CD8-positive, alpha-beta memory T cell (primary cell): ENCODE measurements around the gene NOTUM. TPM values are rescaled to one million over a fixed set of nuclear protein-coding genes. Genes with fewer than 3 reads are reported as not detected.

Source experiments
- CTCF ChIA-PET: fragments of 350-600 bp; sonication (Branson Sonifier 250); formaldehyde crosslinking; loops from one replicate; lab custom pipeline; 2021; ENCODE audit warnings: antibody characterized with exemption; lab: Charles Lee
- POLR2A ChIA-PET: fragments of 350-600 bp; sonication (Branson Sonifier 250); formaldehyde crosslinking; loops from one replicate; lab custom pipeline; 2021; ENCODE audit warnings: antibody characterized with exemption; lab: Charles Lee
- DNase-seq, 5 donors: peaks; one replicate each; pipeline versions ENCODE4 v3.0.0 to v3.0.0-alpha.2; 2020 to 2022; ENCODE audit warnings: mixed read lengths in 1 of 5
- H3K27ac ChIP-seq: one replicate; pipeline ENCODE4 v1.7.0; 2013; ENCODE audit warnings: low read depth, mild to moderate bottlenecking, low read length, moderate library complexity
- H3K27me3 ChIP-seq: 2 replicates; pipeline ENCODE4 v1.7.0; 2013; ENCODE audit warnings: low read length, mild to moderate bottlenecking; ENCODE audit not compliant: insufficient read depth, poor library complexity, severe bottlenecking
- H3K36me3 ChIP-seq: 2 replicates; pipeline ENCODE4 v1.7.0; 2013; ENCODE audit warnings: mild to moderate bottlenecking, low read length, moderate library complexity; ENCODE audit not compliant: insufficient read depth
- H3K4me1 ChIP-seq: 2 replicates; pipeline ENCODE4 v1.7.0; 2013; ENCODE audit warnings: mild to moderate bottlenecking, low read length, moderate library complexity; ENCODE audit not compliant: insufficient read depth
- H3K4me3 ChIP-seq: 2 replicates; pipeline ENCODE4 v1.7.0; 2013; ENCODE audit warnings: mild to moderate bottlenecking, low read length
- H3K9me3 ChIP-seq: 2 replicates; pipeline ENCODE4 v1.7.0; 2013; ENCODE audit warnings: mild to moderate bottlenecking, low read length
- H3K27ac Mint-ChIP-seq, 8 donors: one replicate each; pipeline ENCODE4 v1.8.0; 2020 to 2021; ENCODE audit warnings: mixed read lengths in 8 of 8, mild to moderate bottlenecking in 6 of 8, inconsistent platforms in 3 of 8, moderate library complexity in 3 of 8
- H3K27me3 Mint-ChIP-seq, 2 donors: one replicate each; pipeline ENCODE4 v1.8.0; 2020 to 2021; ENCODE audit warnings: mixed read lengths in 2 of 2, mild to moderate bottlenecking in 1 of 2, moderate library complexity in 1 of 2
- H3K36me3 Mint-ChIP-seq, 3 donors: one replicate each; pipeline ENCODE4 v1.8.0; 2020 to 2021; ENCODE audit warnings: mixed read lengths in 3 of 3, inconsistent platforms in 1 of 3, mild to moderate bottlenecking in 1 of 3
- H3K4me1 Mint-ChIP-seq, 3 donors: one replicate each; pipeline ENCODE4 v1.8.0; 2020 to 2021; ENCODE audit warnings: mixed read lengths in 3 of 3, inconsistent platforms in 1 of 3, mild to moderate bottlenecking in 1 of 3
- H3K4me3 Mint-ChIP-seq, 7 donors: one replicate each; pipeline ENCODE4 v1.8.0; 2020 to 2021; ENCODE audit warnings: mixed read lengths in 7 of 7, mild to moderate bottlenecking in 6 of 7, moderate library complexity in 4 of 7, inconsistent platforms in 2 of 7
- H3K9me3 Mint-ChIP-seq, 5 donors: one replicate each; pipeline ENCODE4 v1.8.0; 2020 to 2022; ENCODE audit warnings: mixed read lengths in 5 of 5, mild to moderate bottlenecking in 3 of 5, moderate library complexity in 2 of 5, inconsistent platforms in 1 of 5
- polyA plus RNA-seq: library from polyadenylated mRNA; unstranded; fragments of 300-500 nt; fragmentation: Illumina TruSeq; gene quantifications from one replicate; pipeline ENCODE4 v1.2.3, GENCODE V29; 2021
- total RNA-seq, 2 experiments: library from RNA; stranded (reverse); gene quantifications; one replicate each; pipeline ENCODE4 v1.2.3, GENCODE V29; 2021

The NOTUM gene
- total and polyA plus RNA-seq, 3 experiments from 2014 or later: 0.33 to 0.35 TPM; not detected in 1

- no peak overlapping the region for H3K4me3 Mint-ChIP-seq
- Histone ChIP-seq H3K4me3 (no peak overlapping the region), H3K27ac (no peak overlapping the region), H3K36me3 (no peaks in the 10 kb centered on the region), H3K4me1 (no peaks in the 10 kb centered on the region), H3K27me3 (no peaks in the 10 kb centered on the region), H3K9me3 (no peaks in the 10 kb centered on the region)
- H3K27ac Mint-ChIP-seq: peak overlapping the region in 2 of 8 donors; percentile 42 to 84
- ChIA-PET POLR2A (no interaction called here), CTCF (no interaction called here)
- H3K4me1 Mint-ChIP-seq: no peaks in the 10 kb centered on the region
- H3K9me3 Mint-ChIP-seq: no peaks in the 10 kb centered on the region
- H3K27me3 Mint-ChIP-seq: no peaks in the 10 kb centered on the region
- DNase-seq: no peak
- no peaks in the 10 kb centered on the region for H3K36me3 Mint-ChIP-seq
Measured at GRCh38 chr17:82005701-82006348, 44.8 kb upstream of the NOTUM start.

- Mint-ChIP-seq H3K36me3 (no peaks in the 10 kb centered on the region), H3K4me3 (no peak overlapping the region), H3K9me3 (no peaks in the 10 kb centered on the region), H3K27ac (no peak overlapping the region), H3K4me1 (no peaks in the 10 kb centered on the region), H3K27me3 (no peaks in the 10 kb centered on the region)
- H3K27ac ChIP-seq: no peak overlapping the region
- no peaks in the 10 kb centered on the region for H3K9me3 ChIP-seq
- CTCF ChIA-PET: interaction anchor here (1.5 kb wide), 1 partner anchor 45 kb away, joined by 5 read pairs; no protein-coding TSS in a partner anchor
- H3K4me3 ChIP-seq: no peak overlapping the region
- POLR2A ChIA-PET: no interaction called here
- H3K4me1 ChIP-seq: no peaks in the 10 kb centered on the region
- H3K27me3 ChIP-seq: no peaks in the 10 kb centered on the region
- no peaks in the 10 kb centered on the region for H3K36me3 ChIP-seq
- DNase-seq: no peak
Measured at GRCh38 chr17:82004517-82005455, 43.8 kb upstream of the NOTUM start.

GRCh38 chr17:82003411-82004381, 42.7 kb upstream of the NOTUM start:
- ChIA-PET POLR2A (no interaction called here), CTCF (interaction anchor here (1.5 kb wide), 1 partner anchor 44 kb away, joined by 5 read pairs; no protein-coding TSS in a partner anchor)
- Mint-ChIP-seq H3K9me3 (no peaks in the 10 kb centered on the region), H3K4me3 (no peak overlapping the region), H3K27me3 (no peaks in the 10 kb centered on the region), H3K4me1 (no peaks in the 10 kb centered on the region), H3K27ac (no peak overlapping the region), H3K36me3 (no peaks in the 10 kb centered on the region)
- no peaks in the 10 kb centered on the region for H3K9me3 ChIP-seq
- no peak overlapping the region for H3K27ac ChIP-seq
- no peak for DNase-seq
- no peaks in the 10 kb centered on the region for H3K36me3 ChIP-seq
- no peak overlapping the region for H3K4me3 ChIP-seq
- H3K27me3 ChIP-seq: no peaks in the 10 kb centered on the region
- no peaks in the 10 kb centered on the region for H3K4me1 ChIP-seq

- no peaks in the 10 kb centered on the region for H3K27me3 ChIP-seq
- H3K4me1 ChIP-seq: no peaks in the 10 kb centered on the region
- CTCF ChIA-PET: no interaction called here
- Mint-ChIP-seq H3K4me3 (no peak overlapping the region), H3K27ac (no peak overlapping the region), H3K27me3 (no peaks in the 10 kb centered on the region), H3K4me1 (no peaks in the 10 kb centered on the region), H3K9me3 (no peaks in the 10 kb centered on the region), H3K36me3 (peaks cover 0 to 5% (median 2%) of the 10 kb centered on the region in 3 donors)
- no peak overlapping the region for H3K27ac ChIP-seq
- no peaks in the 10 kb centered on the region for H3K36me3 ChIP-seq
- H3K4me3 ChIP-seq: no peak overlapping the region
- H3K9me3 ChIP-seq: no peaks in the 10 kb centered on the region
- DNase-seq: no peak
- POLR2A ChIA-PET: no interaction called here
Measured at GRCh38 chr17:82001571-82002056, 40.6 kb upstream of the NOTUM start.

GRCh38 chr17:82000803-82001570, 40.0 kb upstream of the NOTUM start:
- H3K4me3 Mint-ChIP-seq: no peak overlapping the region
- H3K27me3 ChIP-seq: no peaks in the 10 kb centered on the region
- H3K27ac ChIP-seq: no peak overlapping the region
- no peak overlapping the region for H3K4me3 ChIP-seq
- no peak for DNase-seq
- H3K36me3 Mint-ChIP-seq: peaks cover 0 to 8% (median 2%) of the 10 kb centered on the region in 3 donors
- H3K27me3 Mint-ChIP-seq: no peaks in the 10 kb centered on the region
- H3K36me3 ChIP-seq: no peaks in the 10 kb centered on the region
- no peaks in the 10 kb centered on the region for H3K9me3 ChIP-seq
- CTCF ChIA-PET: no interaction called here
- no peaks in the 10 kb centered on the region for H3K4me1 Mint-ChIP-seq
- H3K9me3 Mint-ChIP-seq: no peaks in the 10 kb centered on the region
- H3K4me1 ChIP-seq: no peaks in the 10 kb centered on the region
- POLR2A ChIA-PET: no interaction called here
- no peak overlapping the region for H3K27ac Mint-ChIP-seq

GRCh38 chr17:81999976-82000802, 39.2 kb upstream of the NOTUM start:
- ChIA-PET CTCF (no interaction called here), POLR2A (no interaction called here)
- Histone ChIP-seq H3K36me3 (no peaks in the 10 kb centered on the region), H3K27me3 (no peaks in the 10 kb centered on the region), H3K9me3 (no peaks in the 10 kb centered on the region), H3K4me1 (no peaks in the 10 kb centered on the region), H3K4me3 (no peak overlapping the region), H3K27ac (no peak overlapping the region)
- H3K4me1 Mint-ChIP-seq: no peaks in the 10 kb centered on the region
- H3K27ac Mint-ChIP-seq: peak overlapping the region in 1 of 8 donors; percentile 54
- no peaks in the 10 kb centered on the region for H3K9me3 Mint-ChIP-seq
- H3K4me3 Mint-ChIP-seq: no peak overlapping the region
- no peak for DNase-seq
- no peaks in the 10 kb centered on the region for H3K27me3 Mint-ChIP-seq
- H3K36me3 Mint-ChIP-seq: peaks cover 0 to 10% (median 2%) of the 10 kb centered on the region in 3 donors

GRCh38 chr17:81999587-81999975, 38.6 kb upstream of the NOTUM start:
- ChIA-PET POLR2A (no interaction called here), CTCF (no interaction called here)
- no peak overlapping the region for H3K27ac Mint-ChIP-seq
- H3K4me1 Mint-ChIP-seq: no peaks in the 10 kb centered on the region
- Histone ChIP-seq H3K4me1 (no peaks in the 10 kb centered on the region), H3K36me3 (no peaks in the 10 kb centered on the region), H3K4me3 (no peak overlapping the region), H3K27me3 (no peaks in the 10 kb centered on the region), H3K9me3 (no peaks in the 10 kb centered on the region), H3K27ac (no peak overlapping the region)
- no peak overlapping the region for H3K4me3 Mint-ChIP-seq
- H3K27me3 Mint-ChIP-seq: no peaks in the 10 kb centered on the region
- H3K9me3 Mint-ChIP-seq: no peaks in the 10 kb centered on the region
- peaks cover 0 to 10% (median 2%) of the 10 kb centered on the region in 3 donors for H3K36me3 Mint-ChIP-seq
- DNase-seq: no peak
